Uterus (tissue), 4 donors: ENCODE data around the gene TST. TPM values are rescaled to one million over a fixed set of nuclear protein-coding genes. Genes with fewer than 3 reads are reported as not detected.

Source experiments
- DNase-seq, 2 donors: peaks; one replicate each; pipeline ENCODE4 v3.0.0-alpha.2; 2019 to 2020
- H3K27ac ChIP-seq, 2 donors: fragments of 200-600 bp; sonication (generic); 1 replicate in 1 of 2; 2 replicates in 1 of 2; pipeline ENCODE4 v1.5.1; 2016 to 2018
- H3K27me3 ChIP-seq, 2 donors: fragments of 200-600 bp; sonication (generic); one replicate each; pipeline ENCODE4 v1.5.1; 2018 to 2019; ENCODE audit warnings: control low read depth in 1 of 2
- H3K36me3 ChIP-seq, 2 donors: fragments of 200-600 bp; sonication (generic); one replicate each; pipeline ENCODE4 v1.5.1; 2019; ENCODE audit warnings: control low read depth in 1 of 2
- H3K4me1 ChIP-seq, 2 donors: fragments of 200-600 bp; sonication (generic); one replicate each; pipeline ENCODE4 v1.5.1; 2018 to 2019; ENCODE audit warnings: control low read depth in 1 of 2
- H3K4me3 ChIP-seq, 2 donors: fragments of 200-600 bp; sonication (generic); 1 replicate in 1 of 2; 2 replicates in 1 of 2; pipeline ENCODE4 v1.5.1; 2018 to 2019; ENCODE audit warnings: mild to moderate bottlenecking in 1 of 2
- H3K9me3 ChIP-seq, 2 donors: fragments of 200-600 bp; sonication (generic); one replicate each; pipeline ENCODE4 v1.5.1; 2019; ENCODE audit warnings: control low read depth in 1 of 2
- CTCF ChIP-seq, 4 experiments: fragments of 200-600 bp in 2 of 4; fragments of 450-650 bp in 2 of 4; sonication (generic) in 2 of 4; IDR thresholded peaks; one replicate each; pipeline ENCODE4 v1.5.1; 2016 to 2019; ENCODE audit warnings: antibody characterized with exemption in 4 of 4, mild to moderate bottlenecking in 2 of 4, moderate library complexity in 1 of 4
- POLR2A ChIP-seq, 2 donors: fragments of 450-650 bp; IDR thresholded peaks; one replicate each; pipeline ENCODE4 v1.6.1; 2016; ENCODE audit warnings: antibody characterized with exemption in 2 of 2, mild to moderate bottlenecking in 1 of 2, moderate library complexity in 1 of 2
- intact Hi-C: fragments of 100-400 bp; cut with DNase I; formaldehyde crosslinking; loops from one replicate; pipeline ENCODE4 v1.15.1; 2023; ENCODE audit warnings: low total_unique reads
- small RNA-seq: library from RNA; depleted of rRNA; stranded (forward); fragments of <200 nt; gene quantifications from one replicate; pipeline ENCODE3, GENCODE V24; 2016
- total RNA-seq, 4 donors: library from RNA; depleted of rRNA in 3 of 4; stranded (reverse); fragments of >200 nt in 3 of 4; gene quantifications; one replicate each; pipeline versions ENCODE4 v1.1.0 to v1.2.4, GENCODE V29; 2014 to 2023
- donor health status: DM: yes; HTN: yes; CAD: no.

Gene TST
- total RNA-seq, 4 donors from 2014 or later: 19.6 to 36.8 (median 25.1) TPM

DNA sequence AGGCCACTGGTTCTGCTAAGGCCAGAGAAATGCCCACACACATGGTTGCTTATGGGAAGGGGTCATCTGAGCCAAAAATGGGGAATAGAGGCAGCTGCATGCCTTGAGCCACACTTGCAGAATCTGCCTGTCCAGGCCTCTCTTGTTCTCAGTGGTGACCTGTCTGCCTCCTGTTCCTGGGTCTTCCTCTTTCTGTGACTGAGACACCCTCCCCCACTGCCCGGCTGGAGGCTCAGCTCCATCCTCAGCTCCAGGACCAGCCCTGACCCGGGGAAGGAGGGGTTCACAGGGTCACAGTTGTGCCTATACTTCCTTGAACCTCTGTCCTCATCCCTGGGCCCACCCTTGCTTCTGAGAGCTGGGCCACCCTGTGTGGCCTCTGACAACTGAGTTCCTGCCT is 53.6 kb downstream of the TST start:
- Histone ChIP-seq H3K36me3 (no peaks in the 10 kb centered on the region), H3K27me3 (no peaks in the 10 kb centered on the region), H3K27ac (no peak overlapping the region), H3K4me3 (no peak overlapping the region), H3K9me3 (no peaks in the 10 kb centered on the region), H3K4me1 (no peaks in the 10 kb centered on the region)
- TF ChIP-seq POLR2A (IDR thresholded peaks at IDR 0.05) (no peak), CTCF (IDR thresholded peaks at IDR 0.05) (no peak)
- intact Hi-C loops: no loop called here
- no peak for DNase-seq

DNA sequence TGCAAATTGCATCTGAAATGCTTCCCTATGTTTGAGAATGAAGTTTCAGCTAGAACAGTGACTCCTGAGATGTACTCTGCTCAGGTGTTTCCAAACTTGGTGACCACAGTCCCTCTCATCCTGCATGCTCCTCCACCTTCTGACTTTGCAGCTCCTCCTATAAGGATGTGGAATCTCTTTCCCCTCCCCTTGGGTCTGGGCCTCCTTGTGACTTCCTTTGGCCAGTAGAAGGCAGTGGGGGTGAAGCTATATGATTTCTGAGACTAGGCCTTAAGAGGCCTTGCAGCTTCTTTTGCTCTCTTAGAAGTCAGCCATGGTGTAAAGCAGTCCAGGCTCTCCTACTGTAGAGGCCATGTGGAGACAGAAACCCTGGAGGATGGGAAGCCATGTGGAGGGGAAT is 55.1 kb downstream of the TST start:
- Histone ChIP-seq H3K4me3 (no peak overlapping the region), H3K4me1 (no peaks in the 10 kb centered on the region), H3K27me3 (no peaks in the 10 kb centered on the region), H3K36me3 (no peaks in the 10 kb centered on the region), H3K27ac (no peak overlapping the region), H3K9me3 (no peaks in the 10 kb centered on the region)
- intact Hi-C loops: no loop called here
- no peak for DNase-seq
- TF ChIP-seq POLR2A (IDR thresholded peaks at IDR 0.05) (no peak), CTCF (IDR thresholded peaks at IDR 0.05) (no peak)

- intact Hi-C loops: no loop called here
- H3K36me3 ChIP-seq: no peaks in the 10 kb centered on the region
- no peak overlapping the region for H3K4me3 ChIP-seq
- no peaks in the 10 kb centered on the region for H3K9me3 ChIP-seq
- no peak for TF ChIP-seq CTCF (IDR thresholded peaks at IDR 0.05)
- no peak for TF ChIP-seq POLR2A (IDR thresholded peaks at IDR 0.05)
- DNase-seq: no peak
- no peaks in the 10 kb centered on the region for H3K27me3 ChIP-seq
- H3K27ac ChIP-seq: no peak overlapping the region
- H3K4me1 ChIP-seq: no peaks in the 10 kb centered on the region
These were observed 55.9 kb downstream of the TST start for GRCh38 chr22:36963302-36963701.

DNA sequence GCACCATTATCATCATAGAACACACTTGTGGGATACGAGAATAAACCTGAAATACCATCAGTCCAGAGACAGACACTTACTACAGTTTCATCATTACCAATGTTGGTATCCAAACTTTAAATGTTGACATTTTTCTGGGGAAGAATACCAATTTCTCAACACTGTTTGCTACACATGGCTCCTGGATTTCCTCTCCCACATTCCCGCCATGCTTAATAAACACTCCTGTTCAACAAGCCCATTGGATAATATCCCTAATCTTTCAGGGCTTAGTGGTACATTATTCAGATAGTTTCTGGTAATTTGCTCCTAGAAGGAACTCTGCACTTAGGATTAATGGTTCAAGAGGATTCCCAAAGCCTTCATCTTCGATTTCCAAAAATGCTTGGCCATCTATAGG is 57.6 kb downstream of the TST start:
- H3K27ac ChIP-seq: no peak overlapping the region
- TF ChIP-seq CTCF (IDR thresholded peaks at IDR 0.05) (no peak), POLR2A (IDR thresholded peaks at IDR 0.05) (no peak)
- intact Hi-C loops: no loop called here
- H3K27me3 ChIP-seq: no peaks in the 10 kb centered on the region
- no peaks in the 10 kb centered on the region for H3K4me1 ChIP-seq
- no peaks in the 10 kb centered on the region for H3K9me3 ChIP-seq
- H3K4me3 ChIP-seq: no peak overlapping the region
- no peak for DNase-seq
- no peaks in the 10 kb centered on the region for H3K36me3 ChIP-seq

Small RNA genes lying within 50 kb of the gene (small RNA-seq; reads per million reads assigned to genes)
- not detected for gene RF00019

Other genes starting within 250 kb of the TST start
- gene IFT27, start 243.3 kb downstream of the TST start, total RNA-seq: 10 to 100 TPM in 3 of 4 donors, 1 to 10 TPM in 1; 2.3 to 27.0 (median 15.4) TPM
- gene PVALB, start 202.4 kb downstream of the TST start, total RNA-seq: 1 to 10 TPM in 1 of 4 donors, not detected in 3; 2.3 TPM
- 10 to 100 TPM in 1 of 4 donors, 1 to 10 TPM in 3; 1.8 to 21.2 (median 6.3) TPM for gene NCF4, start 158.4 kb downstream of the TST start, total RNA-seq
- gene CSF2RB, start 105.8 kb downstream of the TST start, total RNA-seq: 1 to 10 TPM; 3.1 to 7.4 (median 3.5) TPM
- 100 to 1,000 TPM in 2 of 4 donors, 10 to 100 TPM in 2; 37.1 to 152 (median 84.1) TPM for gene MPST, start 295 bp upstream of the TST start, total RNA-seq
- gene KCTD17, start 32.3 kb upstream of the TST start, total RNA-seq: 10 to 100 TPM in 2 of 4 donors, 1 to 10 TPM in 1, under 1 TPM in 1; 0.59 to 31.7 (median 15.4) TPM
- gene TMPRSS6, start 90.3 kb upstream of the TST start, total RNA-seq: not detected
- 1 to 10 TPM in 1 of 4 donors, under 1 TPM in 1, not detected in 2; 0.48 to 1.6 TPM for gene IL2RB, start 130.5 kb upstream of the TST start, total RNA-seq
- gene C1QTNF6, start 168.8 kb upstream of the TST start, total RNA-seq: 10 to 100 TPM in 1 of 4 donors, 1 to 10 TPM in 2, under 1 TPM in 1; 0.29 to 16.0 (median 3.1) TPM
- gene SSTR3, start 193.0 kb upstream of the TST start, total RNA-seq: 1 to 10 TPM in 2 of 4 donors, under 1 TPM in 1, not detected in 1; under 0.01 to 5.8 (median 3.1) TPM
- 1 to 10 TPM; 2.4 to 6.7 (median 4.5) TPM for gene RAC2, start 224.8 kb upstream of the TST start, total RNA-seq